Measurements from ENCODE around the gene TULP4.
A peak's percentile ranks its signal among the peaks of the same experiment; 100 is the strongest.
"Not testable (repeated sequence)": the region's sequence is repeated elsewhere in the genome, so short reads cannot be mapped to it uniquely, and the experiment has no call there.

TULP4 gene

DNA sequence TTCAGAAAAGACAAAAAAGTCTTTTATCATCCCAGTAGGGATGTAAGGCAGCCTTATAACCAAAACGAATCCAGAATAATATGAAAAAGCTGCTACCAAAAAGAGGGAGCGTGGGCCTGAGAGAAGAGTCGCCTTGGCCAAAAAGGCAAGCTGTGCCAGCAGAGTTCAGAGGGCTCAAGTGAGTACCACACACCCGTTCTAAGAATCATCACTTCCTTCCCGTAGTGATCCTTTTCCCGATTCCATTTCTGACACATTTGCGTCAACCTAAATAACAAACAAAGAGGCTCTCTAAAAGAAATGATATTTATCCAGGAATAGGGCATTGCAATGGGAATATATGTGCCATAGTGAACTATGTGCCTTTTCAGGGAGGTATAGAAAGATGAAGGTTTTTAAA is 243.8 kb downstream of the TULP4 start:
- H3K27ac ChIP-seq (ENCODE audit: low read length): no peak overlapping the region

DNA sequence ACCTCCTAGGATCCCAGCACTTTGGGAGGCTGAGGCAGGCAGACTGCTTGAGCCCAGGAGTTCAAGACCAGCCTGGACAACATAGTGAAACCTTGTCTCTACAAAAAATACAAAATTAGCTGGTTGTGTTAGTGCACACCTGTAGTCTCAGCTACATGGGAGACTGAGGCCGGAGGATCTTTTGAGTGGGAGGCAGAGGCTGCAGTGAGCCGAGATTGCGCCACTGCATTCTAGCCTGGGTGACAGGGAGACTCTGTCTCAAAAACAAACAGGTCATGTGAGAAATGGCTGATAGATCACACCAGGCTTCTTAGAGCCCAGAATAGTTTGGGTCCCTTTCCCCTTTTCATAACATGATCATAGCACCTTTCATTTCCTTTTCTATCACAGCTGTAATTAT is 244.8 kb downstream of the TULP4 start:
- not testable (repeated sequence) for H3K4me3 ChIP-seq (ENCODE audit: low read depth in 1 of 2, low read length in 2 of 2); H3K9me3 ChIP-seq (ENCODE audit: control insufficient read depth in 1 of 2, low read length in 2 of 2); H3K27me3 ChIP-seq (ENCODE audit: low read depth, low read length); H3K27ac ChIP-seq (ENCODE audit: low read length); H3K36me3 ChIP-seq (ENCODE audit: control insufficient read depth in 1 of 2, insufficient read depth in 2 of 2, low read length in 2 of 2)
- H3K4me1 ChIP-seq (ENCODE audit: control insufficient read depth in 1 of 2, insufficient read depth in 2 of 2, low read length in 2 of 2): peaks cover 6 to 12% of the 10 kb centered on the region in 2 donors

More for the DNA sequence above, 243.8 kb downstream of the TULP4 start:
- H3K36me3 ChIP-seq (ENCODE audit: control insufficient read depth in 1 of 2, insufficient read depth in 2 of 2, low read length in 2 of 2): no peaks in the 10 kb centered on the region
- H3K4me3 ChIP-seq (ENCODE audit: low read depth in 1 of 2, low read length in 2 of 2): no peak overlapping the region
- no peaks in the 10 kb centered on the region for H3K9me3 ChIP-seq (ENCODE audit: control insufficient read depth in 1 of 2, low read length in 2 of 2)
- H3K4me1 ChIP-seq (ENCODE audit: control insufficient read depth in 1 of 2, insufficient read depth in 2 of 2, low read length in 2 of 2): peaks cover under 1 to 2% of the 10 kb centered on the region in 2 donors
- no peaks in the 10 kb centered on the region for H3K27me3 ChIP-seq (ENCODE audit: low read depth, low read length)

- no peak overlapping the region for H3K4me3 ChIP-seq (ENCODE audit: low read depth in 1 of 2, low read length in 2 of 2)
- H3K9me3 ChIP-seq (ENCODE audit: control insufficient read depth in 1 of 2, low read length in 2 of 2): no peaks in the 10 kb centered on the region
- no peaks in the 10 kb centered on the region for H3K36me3 ChIP-seq (ENCODE audit: control insufficient read depth in 1 of 2, insufficient read depth in 2 of 2, low read length in 2 of 2)
- no peaks in the 10 kb centered on the region for H3K27me3 ChIP-seq (ENCODE audit: low read depth, low read length)
- H3K27ac ChIP-seq (ENCODE audit: low read length): no peak overlapping the region
- peaks cover 6 to 13% of the 10 kb centered on the region in 2 donors for H3K4me1 ChIP-seq (ENCODE audit: control insufficient read depth in 1 of 2, insufficient read depth in 2 of 2, low read length in 2 of 2)
These were observed 245.7 kb downstream of the TULP4 start for GRCh38 chr6:158557927-158558326.

GRCh38 chr6:158558415-158559306 is 246.4 kb downstream of the TULP4 start:
- Histone ChIP-seq H3K4me3 (ENCODE audit: low read depth in 1 of 2, low read length in 2 of 2) (peak overlapping the region in 1 of 2 donors; percentile 84), H3K27ac (ENCODE audit: low read length) (no peak overlapping the region), H3K9me3 (ENCODE audit: control insufficient read depth in 1 of 2, low read length in 2 of 2) (no peaks in the 10 kb centered on the region), H3K4me1 (ENCODE audit: control insufficient read depth in 1 of 2, insufficient read depth in 2 of 2, low read length in 2 of 2) (peaks cover 6 to 13% of the 10 kb centered on the region in 2 donors), H3K27me3 (ENCODE audit: low read depth, low read length) (no peaks in the 10 kb centered on the region), H3K36me3 (ENCODE audit: control insufficient read depth in 1 of 2, insufficient read depth in 2 of 2, low read length in 2 of 2) (no peaks in the 10 kb centered on the region)

GRCh38 chr6:158559338-158559894 is 247.2 kb downstream of the TULP4 start:
- Histone ChIP-seq H3K9me3 (ENCODE audit: control insufficient read depth in 1 of 2, low read length in 2 of 2) (no peaks in the 10 kb centered on the region), H3K4me1 (ENCODE audit: control insufficient read depth in 1 of 2, insufficient read depth in 2 of 2, low read length in 2 of 2) (peaks cover 6 to 13% of the 10 kb centered on the region in 2 donors), H3K36me3 (ENCODE audit: control insufficient read depth in 1 of 2, insufficient read depth in 2 of 2, low read length in 2 of 2) (no peaks in the 10 kb centered on the region), H3K27ac (ENCODE audit: low read length) (peak overlapping the region; percentile 77), H3K4me3 (ENCODE audit: low read depth in 1 of 2, low read length in 2 of 2) (peak overlapping the region; percentile 84 to 88), H3K27me3 (ENCODE audit: low read depth, low read length) (no peaks in the 10 kb centered on the region)

GRCh38 chr6:158559895-158560835 is 247.9 kb downstream of the TULP4 start, which contains the start of gene TMEM181:
Gene TMEM181, plus strand, starts transcription at chr6:158560091. Its CDS starts 134 bp downstream, at chr6:158560225.
- H3K4me1 ChIP-seq (ENCODE audit: control insufficient read depth in 1 of 2, insufficient read depth in 2 of 2, low read length in 2 of 2): peaks cover 6 to 13% of the 10 kb centered on the region in 2 donors
- H3K27me3 ChIP-seq (ENCODE audit: low read depth, low read length): no peaks in the 10 kb centered on the region
- H3K36me3 ChIP-seq (ENCODE audit: control insufficient read depth in 1 of 2, insufficient read depth in 2 of 2, low read length in 2 of 2): no peaks in the 10 kb centered on the region
- peak within 1 kb of the TSS; percentile 77 for H3K27ac ChIP-seq (ENCODE audit: low read length)
- no peaks in the 10 kb centered on the region for H3K9me3 ChIP-seq (ENCODE audit: control insufficient read depth in 1 of 2, low read length in 2 of 2)
- peak within 1 kb of the TSS; percentile 84 to 88 for H3K4me3 ChIP-seq (ENCODE audit: low read depth in 1 of 2, low read length in 2 of 2)

GRCh38 chr6:158560836-158561320 is 248.6 kb downstream of the TULP4 start:
- H3K4me1 ChIP-seq (ENCODE audit: control insufficient read depth in 1 of 2, insufficient read depth in 2 of 2, low read length in 2 of 2): peaks cover 6 to 13% of the 10 kb centered on the region in 2 donors
- no peaks in the 10 kb centered on the region for H3K9me3 ChIP-seq (ENCODE audit: control insufficient read depth in 1 of 2, low read length in 2 of 2)
- H3K27me3 ChIP-seq (ENCODE audit: low read depth, low read length): no peaks in the 10 kb centered on the region
- H3K36me3 ChIP-seq (ENCODE audit: control insufficient read depth in 1 of 2, insufficient read depth in 2 of 2, low read length in 2 of 2): no peaks in the 10 kb centered on the region
- no peak overlapping the region for H3K27ac ChIP-seq (ENCODE audit: low read length)
- H3K4me3 ChIP-seq (ENCODE audit: low read depth in 1 of 2, low read length in 2 of 2): peak overlapping the region; percentile 84 to 88

Measured in muscle layer of duodenum (tissue), 2 donors.